ENCODE measurements around the gene NRL.
"Not testable (repeated sequence)": the region's sequence is repeated elsewhere in the genome, so short reads cannot be mapped to it uniquely, and the experiment has no call there.

The NRL gene

DNA sequence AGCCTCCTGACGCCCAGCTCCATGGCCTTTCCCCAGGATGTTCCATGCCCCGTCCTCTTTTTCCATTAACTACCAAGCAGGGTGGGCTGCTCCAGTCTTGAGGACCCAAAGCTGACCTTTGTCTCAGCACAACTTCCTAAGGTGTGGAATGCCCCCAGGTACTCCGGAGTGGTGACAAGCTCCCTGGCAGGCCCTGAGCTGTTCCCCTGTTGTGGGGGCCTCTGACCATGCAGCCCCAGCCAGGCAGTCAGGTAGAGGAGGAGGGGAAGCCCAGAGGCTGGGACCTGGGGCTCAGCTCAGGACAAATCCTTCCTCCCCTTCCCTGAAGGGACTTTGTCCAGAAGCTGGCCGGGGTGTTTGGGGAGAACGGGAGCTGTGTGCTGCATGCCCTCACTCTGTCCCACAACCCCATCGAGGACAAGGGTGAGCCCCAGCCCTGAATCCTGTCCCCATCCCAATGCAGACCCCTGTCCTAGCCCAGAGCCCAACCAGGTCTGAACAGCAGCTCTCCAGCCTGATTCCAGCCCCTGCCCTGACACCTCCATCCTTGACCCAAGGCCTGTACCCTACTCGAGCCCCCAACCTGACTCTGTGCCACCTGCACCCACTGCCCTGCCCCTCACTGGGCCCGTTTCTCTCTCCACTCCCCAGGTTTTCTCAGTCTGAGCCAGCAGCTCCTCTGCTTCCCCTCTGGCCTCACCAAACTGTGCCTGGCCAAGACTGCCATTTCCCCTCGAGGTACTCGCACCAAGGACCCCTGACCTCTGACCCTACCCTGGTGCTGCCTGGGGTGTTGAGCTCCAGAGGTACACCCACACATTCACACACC is 58.6 kb downstream of the NRL start:
- Mint-ChIP-seq H3K4me3 (no peak overlapping the region), H3K36me3 (ENCODE audit: insufficient read depth) (no peaks in the 10 kb centered on the region)

DNA sequence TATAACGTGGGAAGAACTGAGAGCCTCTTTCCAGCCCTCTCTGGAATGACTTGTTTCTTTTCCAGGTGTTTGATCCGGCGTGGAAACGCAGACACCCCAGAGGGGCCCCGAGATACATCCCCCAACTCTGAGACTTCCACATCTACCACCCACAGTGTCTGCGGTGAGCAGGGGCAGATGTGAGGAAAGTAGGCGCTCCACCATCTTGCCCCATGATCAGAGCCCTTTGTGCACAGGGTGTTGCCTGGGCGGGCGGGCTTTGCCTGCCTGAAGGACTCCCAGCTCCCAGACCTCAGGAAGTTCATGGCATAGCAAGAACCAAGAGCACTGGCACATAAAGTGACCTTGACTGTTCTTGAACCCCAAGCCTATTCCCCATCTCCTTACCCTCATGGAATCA is 60.1 kb downstream of the NRL start:
- H3K9me3 Mint-ChIP-seq = no peaks in the 10 kb centered on the region
- no peak for ATAC-seq (replicated peaks)
- no peaks in the 10 kb centered on the region for H3K36me3 Mint-ChIP-seq (ENCODE audit: insufficient read depth)
- H3K27me3 Mint-ChIP-seq = no peaks in the 10 kb centered on the region
- peaks cover 16 to 29% of the 10 kb centered on the region in 2 donors for H3K4me1 Mint-ChIP-seq (ENCODE audit: low read depth in 2 of 2)
- H3K27ac Mint-ChIP-seq = no peak overlapping the region
- H3K4me3 Mint-ChIP-seq = no peak overlapping the region
- no peak for DNase-seq

More for the DNA sequence above, 58.6 kb downstream of the NRL start:
- peaks cover 14 to 25% of the 10 kb centered on the region in 2 donors for H3K4me1 Mint-ChIP-seq (ENCODE audit: low read depth in 2 of 2)
- H3K27ac Mint-ChIP-seq = peak overlapping the region in 1 of 2 donors; percentile 75
- DNase-seq (no peak), ATAC-seq (replicated peaks) (no peak)
- H3K27me3 Mint-ChIP-seq = no peaks in the 10 kb centered on the region
- no peaks in the 10 kb centered on the region for H3K9me3 Mint-ChIP-seq

DNA sequence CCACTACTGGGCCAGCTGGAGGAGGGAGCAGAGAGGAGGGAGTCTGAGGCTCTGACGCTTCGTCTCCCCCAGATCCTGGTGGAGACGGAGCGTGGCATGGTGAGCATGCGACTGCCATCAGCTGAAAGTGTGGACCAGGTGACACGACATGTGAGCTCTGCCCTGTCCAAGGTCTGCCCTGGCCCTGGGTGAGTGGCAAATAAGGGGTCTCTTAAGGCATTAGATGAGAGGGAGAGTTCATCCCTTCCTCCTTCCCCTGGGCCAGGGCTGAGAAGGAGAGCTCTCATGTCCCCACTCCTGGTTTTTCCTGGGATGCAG is 60.5 kb downstream of the NRL start:
- ATAC-seq (replicated peaks) = no peak
- peaks cover 16 to 29% of the 10 kb centered on the region in 2 donors for H3K4me1 Mint-ChIP-seq (ENCODE audit: low read depth in 2 of 2)
- H3K27ac Mint-ChIP-seq = no peak overlapping the region
- H3K4me3 Mint-ChIP-seq = no peak overlapping the region
- H3K36me3 Mint-ChIP-seq (ENCODE audit: insufficient read depth) = no peaks in the 10 kb centered on the region
- DNase-seq = no peak
- H3K9me3 Mint-ChIP-seq = no peaks in the 10 kb centered on the region
- peaks cover 0 to 2% of the 10 kb centered on the region in 2 donors for H3K27me3 Mint-ChIP-seq

DNA sequence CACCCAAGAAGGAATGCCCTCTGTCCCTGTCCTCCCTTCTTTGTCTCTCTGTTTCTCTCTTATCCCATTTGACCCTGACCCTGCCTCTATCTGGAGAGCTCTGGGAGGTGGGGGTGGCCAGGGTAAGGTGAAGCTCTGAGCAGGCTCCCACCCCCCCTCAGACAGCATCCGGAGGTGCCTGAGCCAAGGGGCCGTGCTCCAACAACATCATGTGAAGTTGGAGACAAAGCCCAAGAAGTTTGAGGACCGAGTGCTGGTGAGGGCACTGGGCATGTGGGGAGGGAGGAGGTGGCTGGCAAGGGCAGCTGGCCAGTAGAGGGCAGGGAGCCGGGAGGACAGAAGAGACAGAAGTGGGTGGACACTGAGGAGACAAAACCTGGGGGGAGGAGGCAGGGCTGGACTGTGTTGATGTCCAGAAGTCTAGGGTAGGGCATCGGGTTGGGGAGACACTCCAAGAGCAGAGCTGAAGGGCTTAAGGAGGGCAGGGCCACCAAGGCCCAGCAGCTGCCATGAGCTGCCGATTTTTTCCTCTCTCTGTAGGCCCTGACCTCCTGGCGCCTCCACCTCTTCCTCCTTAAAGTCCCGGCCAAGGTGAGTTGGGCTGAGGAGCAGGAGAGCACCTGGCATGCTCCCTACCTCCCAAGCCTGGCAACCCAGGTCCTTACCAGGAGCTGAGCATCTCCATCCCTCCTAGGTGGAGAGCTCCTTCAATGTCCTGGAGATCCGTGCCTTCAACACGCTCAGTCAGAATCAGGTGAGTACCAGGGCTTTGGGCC is 61.0 kb downstream of the NRL start:
- Mint-ChIP-seq H3K27me3 (peaks cover 4 to 8% of the 10 kb centered on the region in 2 donors), H3K4me1 (ENCODE audit: low read depth in 2 of 2) (peaks cover 16 to 27% of the 10 kb centered on the region in 2 donors), H3K4me3 (peak overlapping the region; percentile 78 to 85), H3K27ac (peak overlapping the region; percentile 24 to 72), H3K36me3 (ENCODE audit: insufficient read depth) (no peaks in the 10 kb centered on the region), H3K9me3 (no peaks in the 10 kb centered on the region)
- no peak for DNase-seq
- no peak for ATAC-seq (replicated peaks)

DNA sequence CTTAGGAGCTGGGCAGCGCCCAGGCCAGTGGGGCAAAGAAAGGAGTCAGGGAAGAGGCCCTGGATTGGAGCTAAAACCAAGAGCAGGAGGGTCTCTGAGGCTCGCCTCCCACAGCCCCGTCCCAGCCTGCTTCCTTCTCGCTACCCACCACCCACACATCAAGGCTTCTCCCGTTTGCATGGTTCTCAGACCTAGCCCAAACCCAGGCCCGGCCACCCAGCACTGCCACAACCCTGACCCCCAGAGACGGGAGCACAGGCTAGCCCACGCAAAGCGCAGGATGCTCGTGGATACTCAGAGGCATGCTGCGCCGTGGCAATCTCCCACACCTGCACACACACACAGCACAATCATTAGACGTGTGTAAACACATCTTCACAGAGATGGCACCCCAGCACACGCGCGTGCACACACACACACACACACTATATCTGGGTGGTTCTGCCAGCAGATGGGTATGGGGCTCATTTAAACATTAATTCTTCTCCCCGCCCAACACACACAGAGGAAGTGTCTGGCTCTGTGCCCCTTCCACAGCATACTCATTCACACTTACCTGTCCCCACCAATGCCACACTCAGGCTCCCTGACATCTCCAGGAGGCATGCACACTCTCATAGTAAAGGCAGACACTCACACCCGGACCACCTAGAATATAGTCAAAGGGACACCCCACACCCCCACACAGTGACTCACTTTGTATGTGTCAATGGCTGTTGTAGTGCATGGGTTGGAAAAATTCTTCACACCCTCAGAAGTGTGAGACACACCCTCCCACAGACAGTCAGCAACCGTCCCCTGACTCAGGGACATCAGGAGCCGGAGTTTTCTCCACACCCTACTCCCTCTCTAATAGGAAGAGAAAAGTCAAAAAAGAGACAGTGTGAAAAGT is 61.8 kb downstream of the NRL start:
- peaks cover 5 to 16% of the 10 kb centered on the region in 2 donors for H3K27me3 Mint-ChIP-seq
- H3K27ac Mint-ChIP-seq = peak overlapping the region; percentile 24 to 72
- H3K36me3 Mint-ChIP-seq (ENCODE audit: insufficient read depth) = no peaks in the 10 kb centered on the region
- H3K4me1 Mint-ChIP-seq (ENCODE audit: low read depth in 2 of 2) = peaks cover 16 to 20% of the 10 kb centered on the region in 2 donors
- no peaks in the 10 kb centered on the region for H3K9me3 Mint-ChIP-seq
- ATAC-seq (replicated peaks) (peak; percentile 54), DNase-seq (peak in 1 of 3 experiments; percentile 23)
- peak overlapping the region; percentile 78 to 85 for H3K4me3 Mint-ChIP-seq

DNA sequence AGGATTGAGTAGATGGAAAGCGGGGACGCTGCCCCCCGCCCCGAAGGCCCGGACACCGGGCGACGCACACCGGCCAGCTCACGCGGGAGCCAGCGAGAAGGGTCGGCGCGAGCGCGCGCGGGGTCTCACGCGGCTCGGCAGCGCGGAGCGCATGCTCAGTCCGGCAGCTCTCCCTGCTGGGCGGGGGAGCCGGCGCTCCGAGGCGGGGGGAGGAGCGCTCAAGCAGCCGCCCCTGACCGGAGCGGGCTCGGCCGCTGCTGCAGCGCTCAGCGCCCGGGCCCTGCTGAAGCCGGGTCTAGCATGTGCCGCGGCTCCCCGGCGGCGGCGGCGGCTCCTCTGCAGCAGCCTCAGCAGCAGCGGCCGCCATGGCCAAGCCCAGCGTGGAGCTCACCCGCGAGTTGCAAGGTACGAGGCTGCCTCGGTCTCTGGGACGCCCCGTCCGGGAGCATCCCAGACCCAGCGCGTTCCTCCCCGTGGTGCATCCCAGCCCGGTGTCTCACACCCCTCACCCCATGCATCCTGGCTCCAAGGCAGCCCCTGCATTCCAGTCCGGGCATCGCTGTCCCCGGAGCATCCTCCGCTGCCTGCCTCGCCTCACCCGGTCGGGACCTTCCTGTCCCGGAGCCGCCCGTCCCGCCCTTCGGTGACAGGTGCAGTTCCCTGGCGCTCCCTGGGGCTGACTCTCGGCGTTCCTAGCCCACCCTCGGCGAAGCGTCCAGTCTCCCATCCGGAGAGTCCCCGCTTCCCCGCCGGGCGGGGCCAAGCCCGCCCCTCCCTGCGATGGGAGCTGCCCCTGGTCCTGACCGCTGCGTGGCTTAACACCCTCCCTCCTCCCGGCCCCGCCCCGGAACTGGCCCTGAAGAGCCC is 62.7 kb downstream of the NRL start, which contains the start of gene CARMIL3:
Gene CARMIL3 (plus strand): TSS at position 221 of the 867 bp plus-strand sequence. CDS start 145 bp downstream, at position 366.
- H3K27ac Mint-ChIP-seq = peak within 1 kb of the TSS; percentile 24 to 72
- H3K27me3 Mint-ChIP-seq = peaks cover 5 to 17% of the 10 kb centered on the region in 2 donors
- ATAC-seq (replicated peaks) = peak; percentile 79
- H3K4me3 Mint-ChIP-seq = peak within 1 kb of the TSS; percentile 78 to 85
- peak; percentile 34 to 49 (median 45) for DNase-seq
- peaks cover 16 to 20% of the 10 kb centered on the region in 2 donors for H3K4me1 Mint-ChIP-seq (ENCODE audit: low read depth in 2 of 2)
- H3K36me3 Mint-ChIP-seq (ENCODE audit: insufficient read depth) = no peaks in the 10 kb centered on the region
- no peaks in the 10 kb centered on the region for H3K9me3 Mint-ChIP-seq

DNA sequence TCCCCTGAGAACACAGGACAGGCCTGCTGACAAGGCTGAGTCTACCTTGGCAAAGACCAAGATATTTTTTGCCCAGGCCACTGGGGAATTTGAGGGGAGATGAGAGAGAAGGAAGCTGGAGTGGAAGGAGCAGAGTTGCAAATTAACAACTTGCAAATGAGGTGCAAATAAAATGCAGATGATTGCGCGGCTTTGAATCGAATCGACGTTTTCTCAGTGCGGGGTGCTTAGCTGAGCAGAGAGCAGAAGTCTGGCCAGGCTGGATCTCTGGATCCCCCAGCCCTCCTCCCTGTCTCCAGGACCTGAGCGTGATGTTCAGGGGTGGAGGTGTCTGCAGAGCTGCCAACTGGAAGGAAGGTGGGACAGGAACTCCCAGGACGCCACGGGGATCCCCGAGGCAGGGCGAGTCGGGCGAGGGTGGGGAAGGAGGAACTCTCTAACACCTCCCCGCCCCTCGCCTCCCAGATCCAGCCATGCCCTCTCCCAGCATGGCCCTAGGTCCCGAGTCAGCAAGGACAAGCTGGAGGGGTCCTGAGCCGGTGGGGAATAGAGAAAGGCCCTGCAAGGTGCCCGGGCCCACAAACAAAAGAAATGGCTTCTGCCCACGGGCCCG is 63.5 kb downstream of the NRL start:
- H3K4me1 Mint-ChIP-seq (ENCODE audit: low read depth in 2 of 2) = peaks cover 16 to 20% of the 10 kb centered on the region in 2 donors
- peak overlapping the region in 1 of 2 donors; percentile 62 for H3K27ac Mint-ChIP-seq
- DNase-seq (no peak), ATAC-seq (replicated peaks) (no peak)
- peaks cover 5 to 17% of the 10 kb centered on the region in 2 donors for H3K27me3 Mint-ChIP-seq
- no peaks in the 10 kb centered on the region for H3K36me3 Mint-ChIP-seq (ENCODE audit: insufficient read depth)
- H3K9me3 Mint-ChIP-seq = no peaks in the 10 kb centered on the region
- peak overlapping the region; percentile 78 to 85 for H3K4me3 Mint-ChIP-seq

DNA sequence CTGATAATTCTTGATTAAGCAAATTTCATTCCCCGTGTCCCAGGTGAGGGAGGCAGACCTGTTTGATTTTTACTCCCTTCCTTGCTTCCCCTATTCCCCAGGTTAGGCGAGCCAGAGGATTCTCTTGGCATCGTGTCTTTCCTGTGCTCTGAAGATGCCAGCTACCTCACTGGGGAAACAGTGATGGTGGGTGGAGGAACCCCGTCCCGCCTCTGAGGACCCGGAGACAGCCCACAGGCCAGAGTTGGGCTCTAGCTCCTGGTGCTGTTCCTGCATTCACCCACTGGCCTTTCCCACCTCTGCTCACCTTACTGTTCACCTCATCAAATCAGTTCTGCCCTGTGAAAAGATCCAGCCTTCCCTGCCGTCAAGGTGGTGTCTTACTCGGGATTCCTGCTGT is 64.0 kb downstream of the NRL start:
- H3K9me3 Mint-ChIP-seq; H3K27ac Mint-ChIP-seq; H3K36me3 Mint-ChIP-seq (ENCODE audit: insufficient read depth); DNase-seq; ATAC-seq (replicated peaks): not testable (repeated sequence)
- Mint-ChIP-seq H3K4me3 (peak overlapping the region; percentile 78 to 85), H3K4me1 (ENCODE audit: low read depth in 2 of 2) (peaks cover 16 to 20% of the 10 kb centered on the region in 2 donors), H3K27me3 (peaks cover 5 to 19% of the 10 kb centered on the region in 2 donors)

DNA sequence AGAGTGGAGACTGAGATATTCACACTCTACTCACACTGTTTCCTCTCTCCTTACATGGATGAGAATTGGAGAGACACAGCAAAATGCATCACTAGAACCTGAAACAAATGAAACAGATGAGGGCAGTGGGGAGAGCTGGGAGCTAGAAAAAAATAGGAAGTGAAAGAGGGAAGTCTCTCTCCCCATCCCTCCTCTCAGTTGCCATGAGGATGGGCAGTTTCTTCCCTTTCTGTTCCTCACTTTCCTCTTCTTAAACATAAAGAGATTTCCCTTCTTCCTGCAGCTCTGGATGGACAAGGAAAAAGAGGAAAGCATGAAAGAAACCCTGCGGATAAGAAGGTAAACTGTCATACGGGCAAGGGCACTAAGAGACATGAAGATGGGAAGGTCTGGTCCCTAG is 65.7 kb downstream of the NRL start:
- not testable (repeated sequence) for DNase-seq; H3K9me3 Mint-ChIP-seq; H3K36me3 Mint-ChIP-seq (ENCODE audit: insufficient read depth); ATAC-seq (replicated peaks); H3K4me3 Mint-ChIP-seq; H3K27ac Mint-ChIP-seq
- H3K27me3 Mint-ChIP-seq = peaks cover 5 to 26% of the 10 kb centered on the region in 2 donors
- H3K4me1 Mint-ChIP-seq (ENCODE audit: low read depth in 2 of 2) = peaks cover 20% of the 10 kb centered on the region in 2 donors

DNA sequence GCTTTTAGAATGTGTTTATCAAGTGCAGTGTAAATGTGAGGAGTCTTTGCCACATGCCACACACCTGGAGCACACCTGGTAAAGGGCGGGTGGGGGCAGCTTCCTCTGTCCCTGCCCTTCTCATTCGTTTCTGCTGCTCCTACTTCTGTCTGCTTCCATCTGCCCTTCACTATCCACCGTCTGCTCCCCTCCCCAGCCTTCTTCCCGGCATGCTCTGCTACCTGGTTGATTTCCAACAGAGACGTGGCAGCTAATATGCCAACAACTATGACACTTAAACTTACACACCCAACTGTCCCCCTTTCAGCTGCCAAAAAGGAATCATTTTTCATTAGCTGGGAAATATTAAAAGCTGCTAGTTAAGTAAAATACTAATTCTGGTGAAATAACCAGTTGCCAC is 72.0 kb downstream of the NRL start:
- Mint-ChIP-seq H3K4me1 (ENCODE audit: low read depth in 2 of 2) (peaks cover 0 to 3% of the 10 kb centered on the region in 2 donors), H3K27me3 (peaks cover 0 to 30% of the 10 kb centered on the region in 2 donors)

DNA sequence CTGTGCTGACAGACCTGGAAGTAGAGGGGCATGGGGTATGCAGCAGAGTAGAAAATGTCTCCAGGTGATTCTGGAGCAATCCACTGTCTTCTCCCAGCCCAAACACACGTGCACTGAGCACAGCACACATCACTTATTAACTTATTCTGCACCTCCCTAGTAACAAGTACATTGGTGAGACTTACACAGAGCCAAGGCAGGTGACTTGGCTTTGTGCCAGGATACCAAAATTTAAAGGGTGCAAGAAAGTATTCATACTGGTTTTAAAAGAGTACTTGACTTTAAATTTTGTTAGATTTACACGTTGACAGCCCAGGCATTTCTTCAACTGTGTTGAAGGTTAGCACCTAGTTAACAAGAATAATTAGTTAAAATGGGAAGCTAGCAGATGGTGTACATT is 74.1 kb downstream of the NRL start:
- Mint-ChIP-seq H3K4me1 (ENCODE audit: low read depth in 2 of 2) (peaks cover 12 to 14% of the 10 kb centered on the region in 2 donors), H3K27ac (no peak overlapping the region), H3K9me3 (no peaks in the 10 kb centered on the region), H3K4me3 (no peak overlapping the region), H3K27me3 (peaks cover 0 to 27% of the 10 kb centered on the region in 2 donors), H3K36me3 (ENCODE audit: insufficient read depth) (peaks cover 11% of the 10 kb centered on the region)
- no peak for ATAC-seq (replicated peaks)
- DNase-seq = no peak

More for the DNA sequence above, 72.0 kb downstream of the NRL start:
- Mint-ChIP-seq H3K36me3 (ENCODE audit: insufficient read depth) (peaks cover 5% of the 10 kb centered on the region), H3K4me3 (no peak overlapping the region), H3K9me3 (no peaks in the 10 kb centered on the region), H3K27ac (no peak overlapping the region)
- DNase-seq (no peak), ATAC-seq (replicated peaks) (no peak)

DNA sequence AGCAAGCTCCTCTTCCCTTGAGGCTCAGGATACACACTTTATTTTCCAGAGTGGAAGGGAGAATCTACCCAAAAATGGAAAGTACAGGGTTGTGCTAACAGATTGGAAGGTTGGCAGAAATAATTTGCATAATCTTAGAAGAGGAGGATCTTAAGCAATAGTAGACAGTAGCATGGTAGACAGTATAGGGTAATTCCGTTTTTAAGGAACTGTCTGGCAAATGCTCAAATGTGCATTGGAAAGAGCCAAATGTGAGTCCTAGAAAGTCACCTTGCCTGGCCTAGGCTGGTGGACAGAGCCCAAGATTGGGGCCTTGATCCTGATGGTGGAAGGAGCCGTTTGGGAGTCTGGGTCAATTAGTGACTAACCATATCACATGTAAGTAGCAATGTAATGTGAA is 76.1 kb downstream of the NRL start:
- Mint-ChIP-seq H3K36me3 (ENCODE audit: insufficient read depth) (peaks cover 7% of the 10 kb centered on the region), H3K9me3 (no peaks in the 10 kb centered on the region), H3K4me3 (no peak overlapping the region), H3K27ac (no peak overlapping the region), H3K27me3 (peaks cover 0 to 20% of the 10 kb centered on the region in 2 donors), H3K4me1 (ENCODE audit: low read depth in 2 of 2) (peaks cover 9 to 14% of the 10 kb centered on the region in 2 donors)
- DNase-seq = no peak
- ATAC-seq (replicated peaks) = no peak
